Keratinocyte (primary cell): ENCODE data around the gene PEA15.

Experiments used
- CTCF ChIP-seq, 3 experiments: IDR thresholded peaks in 1 of 3; conservative IDR thresholded peaks in 1 of 3; optimal IDR thresholded peaks in 1 of 3; 2 replicates in 2 of 3; 3 replicates in 1 of 3; pipeline versions ENCODE3 to v1.5.1; 2011; ENCODE audit warnings: low read length in 3 of 3, mild to moderate bottlenecking in 3 of 3, moderate library complexity in 2 of 3, control low read depth in 1 of 3, inconsistent platforms in 1 of 3; ENCODE audit not compliant: insufficient read depth in 2 of 3; ENCODE audit errors: extremely low read depth in 1 of 3
- EZH2 ChIP-seq: IDR thresholded peaks from one replicate; pipeline ENCODE4 v1.6.1; 2012; ENCODE audit warnings: inconsistent platforms, mild to moderate bottlenecking, low read length, moderate library complexity

GRCh38 chr1:160239582-160240299 lies 34.6 kb downstream of the PEA15 start:
- TF ChIP-seq EZH2 = no peak
- TF ChIP-seq CTCF (optimal IDR thresholded peaks at IDR 0.05 in 1 of 3, IDR thresholded peaks at IDR 0.05 in 1 of 3, conservative IDR thresholded peaks at IDR 0.05 in 1 of 3; ENCODE audit: extremely low read depth in 1 of 3, insufficient read depth in 2 of 3, low read length in 3 of 3) = no peak
